Kidney capillary endothelial cell (primary cell): ENCODE results near the gene NFIL3.
"Not testable (repeated sequence)": the region's sequence is repeated elsewhere in the genome, so short reads cannot be mapped to it uniquely, and the experiment has no call there.

Source experiments
- DNase-seq: peaks from one replicate; pipeline ENCODE4 v3.0.0-alpha.2; 2018; ENCODE audit warnings: low spot score

The NFIL3 gene

GRCh38 chr9:91395106-91395552, 28.5 kb downstream of the NFIL3 start:
- no peak for DNase-seq

- DNase-seq = no peak
Measured at GRCh38 chr9:91393826-91394225, 29.8 kb downstream of the NFIL3 start.

- DNase-seq = no peak
Measured at GRCh38 chr9:91392435-91392834, 31.2 kb downstream of the NFIL3 start.

- no peak for DNase-seq
Measured at GRCh38 chr9:91391818-91392217, 31.8 kb downstream of the NFIL3 start.

GRCh38 chr9:91391412-91391811, 32.2 kb downstream of the NFIL3 start:
- DNase-seq = peak; percentile 53

GRCh38 chr9:91389686-91390085, 33.9 kb downstream of the NFIL3 start:
- not testable (repeated sequence) for DNase-seq

- DNase-seq = no peak
Measured at GRCh38 chr9:91386765-91387164, 36.9 kb downstream of the NFIL3 start.

GRCh38 chr9:91384954-91385353, 38.7 kb downstream of the NFIL3 start:
- no peak for DNase-seq

- DNase-seq = no peak
Measured at GRCh38 chr9:91383577-91383976, 40.1 kb downstream of the NFIL3 start.

GRCh38 chr9:91382298-91382697, 41.3 kb downstream of the NFIL3 start:
- no peak for DNase-seq

GRCh38 chr9:91379426-91379825, 44.2 kb downstream of the NFIL3 start:
- DNase-seq = no peak

- DNase-seq = peak; percentile 42
Measured at GRCh38 chr9:91378695-91379127, 44.9 kb downstream of the NFIL3 start.

- DNase-seq = not testable (repeated sequence)
Measured at GRCh38 chr9:91378054-91378453, 45.6 kb downstream of the NFIL3 start.

GRCh38 chr9:91376239-91376638, 47.4 kb downstream of the NFIL3 start:
- DNase-seq = no peak

- peak; percentile 70 for DNase-seq
Measured at GRCh38 chr9:91374939-91375338, 48.7 kb downstream of the NFIL3 start.

- no peak for DNase-seq
Measured at GRCh38 chr9:91371894-91372293, 51.7 kb downstream of the NFIL3 start.

GRCh38 chr9:91370006-91370405, 53.6 kb downstream of the NFIL3 start:
- DNase-seq = not testable (repeated sequence)

- no peak for DNase-seq
Measured at GRCh38 chr9:91364702-91365101, 58.9 kb downstream of the NFIL3 start.

- DNase-seq = no peak
Measured at GRCh38 chr9:91364005-91364404, 59.6 kb downstream of the NFIL3 start.

- DNase-seq = no peak
Measured at GRCh38 chr9:91362051-91362611, 61.5 kb downstream of the NFIL3 start.

- peak; percentile 74 for DNase-seq
Measured at GRCh38 chr9:91361291-91362050, 62.2 kb downstream of the NFIL3 start, which contains the start of gene AUH. TSS of gene AUH (minus strand) at chr9:91361918. CDS start at chr9:91361889, 29 bp downstream.

- DNase-seq = peak; percentile 10
Measured at GRCh38 chr9:91360551-91361290, 62.9 kb downstream of the NFIL3 start.
